Central memory CD4-positive, alpha-beta T cell (primary cell): ENCODE results near the gene GCN1.

ENCODE experiments used
- DNase-seq: peaks from one replicate; pipeline ENCODE4 v3.0.0; 2022

Gene GCN1

DNA sequence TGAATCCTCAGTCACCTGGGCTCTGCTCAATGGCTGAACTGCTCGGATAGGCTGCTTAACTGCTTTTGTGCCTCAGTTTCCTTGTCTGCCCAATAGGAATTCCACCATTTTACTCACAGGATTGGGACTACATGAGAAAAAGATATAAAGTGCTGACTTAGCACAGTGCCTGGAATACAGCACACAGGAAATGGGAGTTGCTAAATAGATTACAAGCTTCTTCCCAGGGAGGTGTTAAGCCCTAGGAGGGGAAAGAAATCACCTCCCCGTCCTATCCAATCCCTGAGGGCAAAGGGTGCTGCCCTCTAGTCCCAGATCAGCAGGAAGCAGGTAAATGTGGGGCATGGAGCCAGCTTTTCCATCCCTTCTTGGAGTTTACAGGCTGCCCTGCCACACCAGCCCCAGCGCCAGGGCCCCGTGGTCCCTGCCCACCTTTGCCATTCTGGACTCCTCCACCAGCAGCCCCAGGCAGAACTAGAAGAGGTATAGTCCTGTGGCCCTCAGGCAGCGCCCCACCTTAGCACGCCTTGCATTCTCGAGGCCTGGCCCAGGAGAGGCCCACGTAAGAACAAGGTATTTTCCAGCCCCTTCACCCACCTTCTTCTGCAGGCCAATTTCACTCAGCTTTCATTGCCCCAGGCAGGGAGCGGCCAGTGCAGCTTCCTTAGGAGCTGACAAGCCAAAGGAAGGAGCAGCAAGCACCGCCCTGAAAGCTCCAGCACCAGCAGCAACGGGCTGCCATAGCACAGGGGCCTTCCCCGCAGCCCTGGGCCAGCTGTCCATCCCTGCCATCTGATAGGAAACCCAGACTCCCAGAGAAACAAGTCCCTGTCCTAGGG is 35.2 kb upstream of the GCN1 start:
- no peak for DNase-seq

DNA sequence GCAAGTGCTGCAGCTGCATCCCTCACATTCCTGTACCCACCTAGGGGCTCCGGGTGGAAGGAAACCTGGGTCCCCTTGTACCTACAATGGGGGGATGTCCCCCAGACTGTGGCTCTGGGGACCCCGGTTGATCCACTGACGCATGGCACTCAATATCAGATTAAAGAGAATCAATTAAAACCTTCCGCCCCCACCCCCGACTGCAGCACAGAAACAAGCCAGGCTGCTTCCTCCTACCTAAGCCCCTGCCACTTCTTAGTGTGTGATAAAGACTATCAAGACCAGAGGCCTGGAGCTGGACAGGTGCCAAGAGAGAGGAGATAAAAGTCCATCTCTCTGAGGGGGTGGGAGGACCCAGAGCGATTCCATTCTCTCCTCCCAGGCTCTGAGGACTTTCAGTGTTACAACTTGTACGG is 34.6 kb upstream of the GCN1 start:
- no peak for DNase-seq

DNA sequence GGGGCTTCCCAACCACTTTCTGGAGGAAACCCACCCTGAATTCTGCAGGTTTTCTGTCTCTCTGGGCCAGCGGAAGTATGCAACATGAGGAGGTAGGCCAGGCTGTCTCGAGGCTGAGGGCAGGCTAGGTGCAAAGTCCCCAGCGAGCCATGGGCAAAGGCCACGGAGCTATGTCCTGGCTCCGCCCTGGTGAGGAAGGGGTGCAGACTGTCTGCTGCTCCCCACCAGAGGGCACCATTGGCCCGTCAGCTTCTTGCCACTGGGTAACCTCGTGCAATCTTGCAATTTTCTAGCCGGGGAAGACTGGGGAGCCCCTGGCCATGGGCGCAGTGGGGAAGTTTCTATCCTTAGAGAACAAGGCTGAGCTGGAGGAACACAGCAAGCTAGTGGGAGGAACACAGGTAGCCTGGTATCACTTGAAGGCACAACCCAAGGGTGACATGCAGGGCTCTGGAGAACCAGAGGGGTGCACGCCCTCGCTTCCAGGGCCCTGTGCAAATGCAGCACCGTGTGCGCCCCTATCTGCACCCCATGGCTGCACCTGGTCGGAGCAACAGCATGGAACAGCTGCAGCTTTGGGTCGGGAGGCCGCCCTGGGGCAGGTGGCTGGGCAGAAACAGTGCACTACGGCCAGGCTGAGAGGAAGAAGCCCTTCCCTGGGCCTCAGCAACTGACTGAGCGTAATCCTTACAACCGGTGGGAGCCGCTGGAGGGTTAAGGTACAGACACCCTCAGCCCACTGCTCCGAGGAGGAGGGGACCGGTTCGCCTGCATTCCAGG is 34.0 kb upstream of the GCN1 start:
- peak; percentile 82 for DNase-seq

DNA sequence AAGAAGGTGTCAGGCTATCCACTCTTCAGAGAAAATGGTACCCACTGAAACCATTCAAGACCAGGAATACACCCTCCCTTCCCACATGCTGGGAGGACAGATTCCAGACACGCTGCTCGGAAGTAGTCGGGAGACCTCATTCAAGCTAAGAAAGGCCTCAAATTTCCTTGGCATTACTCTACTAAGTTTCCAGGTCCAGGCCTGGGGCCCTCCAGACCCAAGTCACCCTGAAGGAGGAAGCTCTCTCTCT is 33.5 kb upstream of the GCN1 start:
- DNase-seq = no peak

DNA sequence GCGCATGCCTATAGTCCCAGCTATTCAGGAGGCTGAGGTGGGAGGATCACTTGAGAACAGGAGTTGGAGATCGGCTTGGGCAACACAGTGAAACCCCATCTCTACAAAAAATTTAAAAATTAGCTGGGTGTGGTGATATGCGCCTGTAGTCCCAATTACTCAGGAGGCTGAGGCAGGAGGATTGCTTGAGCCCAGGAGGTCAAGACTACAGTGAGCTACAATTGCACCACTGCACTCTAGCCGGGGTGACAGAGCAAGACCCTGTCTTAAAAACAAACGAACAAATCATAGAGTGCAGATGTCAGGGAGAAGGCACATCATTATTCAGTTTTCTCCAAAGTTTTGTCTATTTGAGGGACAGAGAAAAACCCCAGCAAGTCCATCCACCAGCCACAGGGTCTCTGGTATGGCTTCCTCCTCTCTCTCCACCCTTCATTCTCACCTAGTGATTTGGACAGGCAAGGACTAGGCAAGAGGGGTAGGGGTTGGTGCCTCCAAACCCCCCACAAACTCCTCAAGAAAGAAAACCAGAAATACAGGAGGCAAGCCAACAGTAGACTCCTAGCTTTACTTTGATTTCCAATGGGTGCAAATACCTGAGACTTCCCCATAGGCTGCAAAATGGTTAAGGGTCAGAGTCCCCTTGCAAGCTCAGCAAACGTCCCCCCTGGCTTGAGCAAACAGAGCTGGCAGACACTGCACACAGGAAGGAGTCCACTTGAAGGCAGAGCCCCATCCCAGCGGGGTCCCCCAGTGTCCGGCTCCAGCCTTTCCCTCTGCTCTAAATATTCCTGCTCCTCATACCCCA is 32.9 kb upstream of the GCN1 start:
- no peak for DNase-seq

DNA sequence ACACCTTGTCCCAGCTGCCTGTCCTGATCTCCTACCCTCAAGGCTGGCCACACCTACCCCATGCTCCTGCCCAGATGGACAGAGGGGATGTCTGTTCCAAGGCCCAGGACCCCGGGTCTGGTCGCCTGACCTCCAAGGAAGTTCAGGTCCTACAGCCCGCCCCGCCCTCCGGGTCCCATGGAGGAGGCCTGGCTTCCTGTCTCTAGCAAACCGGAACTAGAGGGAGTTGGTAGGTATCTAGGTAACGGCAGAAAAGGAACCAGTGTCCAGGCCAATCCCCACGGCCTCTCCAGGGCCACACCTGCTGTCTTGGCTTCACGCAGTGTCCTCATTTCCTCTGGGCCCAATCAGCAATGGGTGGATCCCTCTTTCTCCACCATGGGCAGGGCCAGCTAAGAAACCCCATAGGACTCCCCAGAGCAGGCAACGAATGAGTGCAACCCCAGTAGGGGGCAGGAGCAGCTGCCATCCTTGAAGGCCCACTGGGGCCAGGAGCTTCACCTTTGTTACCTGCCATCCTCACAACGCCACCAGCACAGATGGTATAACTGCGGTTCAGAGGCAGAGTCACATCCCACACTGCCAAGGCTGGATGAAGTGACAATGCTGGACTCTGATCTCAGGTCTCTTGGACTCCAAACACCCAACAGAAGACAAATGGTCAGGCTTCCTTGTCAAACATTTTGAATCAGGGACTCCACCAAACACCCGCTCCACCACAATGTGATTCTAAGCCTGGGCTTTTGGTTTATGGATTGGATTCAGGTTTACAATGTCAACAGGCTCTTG is 31.5 kb upstream of the GCN1 start:
- DNase-seq = no peak

DNA sequence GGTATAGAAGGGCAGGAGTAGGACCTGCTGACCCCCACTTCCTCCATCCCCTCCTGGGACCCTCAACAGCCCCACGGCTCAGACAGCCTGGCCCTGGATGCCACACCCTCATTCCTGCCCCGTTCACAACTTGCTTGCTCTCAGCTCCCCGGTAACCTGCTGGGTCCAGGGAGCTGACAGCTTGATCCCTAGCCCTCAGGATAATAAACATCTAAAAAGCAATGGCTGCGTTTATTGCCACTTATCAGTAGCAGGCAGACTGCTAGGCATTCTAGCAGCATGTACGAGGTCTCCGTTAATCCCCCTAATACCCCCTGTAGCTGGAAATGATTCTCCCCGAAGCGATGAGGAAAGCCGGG is 30.7 kb upstream of the GCN1 start:
- DNase-seq = no peak

DNA sequence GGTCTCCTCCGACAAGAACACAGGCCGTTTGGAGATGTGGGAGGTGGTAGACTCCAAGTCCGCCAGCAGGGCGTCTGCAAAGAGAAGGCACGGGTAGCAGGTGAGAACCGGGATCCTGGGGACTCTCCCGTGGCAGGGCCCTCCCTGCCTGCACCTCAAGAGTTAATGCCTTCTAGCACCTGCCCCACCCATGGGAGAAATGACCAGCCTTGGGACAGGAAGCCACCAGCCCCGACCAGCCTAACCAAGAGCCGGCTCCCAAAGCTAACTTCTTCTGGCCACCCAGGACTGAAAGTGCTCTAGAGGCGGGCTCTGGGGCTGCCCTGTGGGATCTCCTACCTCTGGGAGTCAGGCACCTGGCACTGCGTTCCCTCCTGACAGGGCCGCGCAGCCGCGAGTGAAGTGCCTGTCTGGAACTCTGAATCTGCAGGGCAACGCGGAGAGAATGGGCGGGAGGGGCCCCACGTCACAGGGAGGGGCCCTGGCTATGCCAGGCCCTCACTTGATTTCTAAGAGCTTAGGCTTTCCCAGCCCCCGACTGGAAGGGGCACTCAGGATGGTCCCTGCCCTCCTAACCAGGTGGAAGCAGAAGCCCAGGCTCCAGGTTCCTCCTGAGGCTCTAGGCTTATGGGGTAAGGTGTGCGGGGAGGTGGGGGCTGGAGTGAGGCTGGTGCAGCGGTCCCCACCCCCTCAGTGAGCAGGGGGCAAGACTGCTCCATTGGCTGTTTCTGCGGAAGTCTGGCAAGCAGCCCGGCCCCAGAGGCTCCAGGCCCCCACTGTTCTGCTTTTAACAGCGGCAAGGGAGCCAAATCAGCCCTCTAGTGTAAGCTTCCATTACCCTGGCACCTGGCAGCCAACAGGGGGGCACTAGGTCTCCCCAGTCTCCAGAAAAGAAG is 30.0 kb upstream of the GCN1 start:
- DNase-seq = no peak

DNA sequence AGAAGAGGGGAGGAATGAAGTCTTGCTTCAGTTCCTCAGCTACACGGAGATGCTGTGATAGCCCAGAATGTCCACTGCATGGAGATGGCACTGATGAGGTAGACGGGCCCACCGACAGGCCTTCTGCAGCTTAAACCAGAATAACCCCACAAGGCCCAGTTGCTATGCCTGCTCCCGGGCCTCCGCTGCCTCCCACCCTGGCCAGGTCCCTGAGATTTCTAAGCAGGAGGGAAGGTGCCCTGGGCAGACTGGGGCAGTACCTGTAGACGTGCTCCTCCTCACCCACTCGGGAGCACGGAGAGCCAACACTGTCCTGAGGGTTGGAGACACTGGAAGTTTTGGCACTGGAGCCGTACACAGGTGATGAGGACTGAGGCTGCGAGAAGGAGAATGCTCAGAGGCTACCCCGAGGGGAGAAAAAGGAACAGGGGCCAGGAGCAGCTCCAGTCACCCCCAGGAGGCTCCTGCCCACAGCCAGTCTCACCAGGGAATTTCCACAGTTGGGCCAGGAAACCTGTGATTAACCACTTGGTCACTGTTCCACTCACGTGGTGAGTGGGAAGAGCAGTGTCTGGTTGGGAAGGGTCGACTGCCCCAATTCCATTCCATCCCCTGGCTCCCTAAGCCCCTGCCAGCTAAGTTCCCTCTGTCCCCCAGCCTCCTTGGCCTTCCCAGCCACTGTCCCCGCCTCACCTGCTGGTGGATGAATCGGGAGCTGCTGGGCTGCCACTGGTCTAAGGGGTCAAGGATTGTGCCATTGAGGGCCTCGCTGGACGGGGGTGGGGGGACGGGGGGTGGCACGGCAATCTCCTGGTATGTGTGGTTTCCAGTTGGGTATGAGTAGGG is 29.2 kb upstream of the GCN1 start:
- DNase-seq = no peak

DNA sequence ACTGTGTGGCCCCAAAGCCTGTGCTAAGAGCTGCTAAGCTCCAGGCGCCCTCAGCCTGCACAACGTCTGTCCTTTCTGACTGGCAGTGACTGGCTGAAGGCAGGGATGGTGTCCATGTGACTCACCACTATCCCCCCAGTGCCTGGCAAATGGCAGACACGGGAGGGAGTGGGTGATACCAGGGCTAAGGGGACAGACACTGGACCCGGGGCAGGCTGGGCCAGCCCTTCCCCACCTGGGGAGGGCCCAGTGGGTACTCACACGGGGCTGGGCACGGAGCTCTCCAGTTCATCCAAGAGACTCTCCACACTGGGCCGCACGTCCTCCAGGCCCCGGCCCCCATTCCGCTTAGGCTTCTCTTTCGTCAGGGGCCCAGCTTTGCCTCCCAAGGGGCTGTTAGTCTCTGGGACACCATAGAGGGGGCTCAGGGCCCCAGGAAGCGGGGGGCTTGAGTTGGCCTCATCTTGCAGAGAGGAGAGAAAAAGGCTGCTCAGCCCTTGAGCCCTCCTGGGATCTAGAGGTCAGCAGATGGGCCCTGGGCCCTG is 27.8 kb upstream of the GCN1 start:
- DNase-seq = no peak

DNA sequence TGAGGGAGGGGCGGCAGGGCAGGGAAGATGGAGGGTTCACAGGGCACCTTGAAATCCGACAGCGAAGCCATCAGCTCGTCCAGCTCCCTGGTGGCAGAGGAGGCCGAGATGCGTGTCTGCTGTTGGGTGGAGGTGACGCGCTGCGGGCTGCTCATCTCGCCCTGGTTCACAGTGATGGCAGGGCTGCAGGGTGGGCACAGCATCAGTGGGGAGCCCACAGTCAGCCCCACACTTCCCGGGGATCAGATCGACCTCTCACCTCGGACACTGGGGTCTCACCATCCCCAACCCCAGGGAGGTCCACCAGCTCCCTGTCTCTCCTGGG is 27.0 kb upstream of the GCN1 start:
- DNase-seq = no peak

DNA sequence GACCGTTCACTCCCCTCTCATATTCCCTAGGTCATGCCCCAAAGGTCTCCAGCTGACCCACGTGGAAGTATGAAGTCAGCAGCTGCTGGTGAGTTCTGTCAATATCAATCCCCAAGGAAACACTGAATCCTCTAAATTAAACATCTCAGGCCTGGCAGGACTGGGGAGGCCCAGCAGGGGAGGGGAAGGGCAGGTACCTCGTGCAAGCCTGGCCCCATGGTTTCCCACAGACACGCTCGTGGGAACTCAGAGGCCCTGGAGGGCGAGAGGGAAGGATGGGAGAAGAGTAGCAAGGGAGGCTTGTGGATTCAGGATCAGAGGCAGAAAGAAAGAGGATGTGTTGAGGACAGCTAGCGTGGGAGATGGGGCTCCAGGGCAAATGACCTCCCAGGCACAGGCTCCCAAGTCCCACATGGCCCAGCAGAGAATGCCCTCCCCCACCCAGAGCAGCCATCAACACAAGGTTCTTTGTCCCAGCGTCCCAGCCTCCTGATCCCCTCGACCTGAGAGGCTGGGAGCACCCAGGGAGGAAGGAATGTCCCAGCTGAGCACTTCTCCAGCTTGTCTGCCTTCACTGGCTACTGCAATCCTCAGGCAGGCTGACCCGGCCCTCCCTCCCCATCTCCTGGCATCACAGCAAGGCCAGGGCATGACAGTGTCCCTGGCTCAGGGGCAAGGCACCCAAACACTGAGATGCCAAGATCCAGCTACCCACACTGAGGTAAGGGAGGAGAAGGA is 26.5 kb upstream of the GCN1 start:
- DNase-seq = no peak

DNA sequence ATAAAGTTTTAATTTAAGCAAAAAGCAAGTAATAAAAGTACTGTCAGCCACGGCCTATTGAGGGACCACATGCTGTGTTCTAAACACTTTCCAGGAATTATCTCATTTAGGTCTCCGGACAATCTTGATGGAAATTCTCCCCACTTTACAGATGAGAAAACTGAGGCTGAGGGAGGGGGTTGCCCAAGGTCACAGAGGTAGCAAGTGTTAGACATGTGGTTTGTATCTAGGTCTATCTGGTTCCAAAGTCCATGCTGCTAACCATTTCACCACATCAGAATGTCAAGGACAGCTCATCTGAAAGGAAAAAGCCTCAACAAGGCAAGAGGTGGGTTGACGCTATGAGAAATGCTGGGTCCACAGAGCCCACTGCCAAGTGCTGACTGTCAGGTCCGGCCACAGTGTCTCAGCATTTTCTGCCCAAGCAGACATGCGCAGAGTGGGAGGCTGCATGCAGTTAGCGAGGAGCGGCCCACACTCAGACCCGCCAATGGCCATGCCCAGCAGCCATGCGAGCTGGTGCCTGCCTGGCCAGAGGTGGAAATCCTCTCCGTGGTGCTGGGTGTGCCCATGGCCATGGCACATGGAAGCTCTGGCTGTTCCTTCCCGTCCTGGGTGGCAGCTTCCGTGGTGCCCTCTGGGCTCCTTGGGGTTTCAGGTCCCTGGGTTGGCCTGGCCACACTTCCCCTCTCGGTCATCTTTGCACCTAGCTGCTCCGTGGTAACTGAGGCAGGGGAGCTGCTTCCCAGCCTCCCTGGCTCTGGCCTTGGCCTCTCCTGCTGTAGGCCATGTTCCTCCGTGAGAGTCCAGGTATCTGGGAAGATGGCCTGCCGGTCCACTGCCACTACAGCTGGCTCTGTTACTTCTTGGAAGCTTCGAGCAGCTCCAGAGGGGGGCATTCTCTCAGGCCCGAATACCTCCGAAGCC is 24.4 kb upstream of the GCN1 start:
- DNase-seq = no peak

DNA sequence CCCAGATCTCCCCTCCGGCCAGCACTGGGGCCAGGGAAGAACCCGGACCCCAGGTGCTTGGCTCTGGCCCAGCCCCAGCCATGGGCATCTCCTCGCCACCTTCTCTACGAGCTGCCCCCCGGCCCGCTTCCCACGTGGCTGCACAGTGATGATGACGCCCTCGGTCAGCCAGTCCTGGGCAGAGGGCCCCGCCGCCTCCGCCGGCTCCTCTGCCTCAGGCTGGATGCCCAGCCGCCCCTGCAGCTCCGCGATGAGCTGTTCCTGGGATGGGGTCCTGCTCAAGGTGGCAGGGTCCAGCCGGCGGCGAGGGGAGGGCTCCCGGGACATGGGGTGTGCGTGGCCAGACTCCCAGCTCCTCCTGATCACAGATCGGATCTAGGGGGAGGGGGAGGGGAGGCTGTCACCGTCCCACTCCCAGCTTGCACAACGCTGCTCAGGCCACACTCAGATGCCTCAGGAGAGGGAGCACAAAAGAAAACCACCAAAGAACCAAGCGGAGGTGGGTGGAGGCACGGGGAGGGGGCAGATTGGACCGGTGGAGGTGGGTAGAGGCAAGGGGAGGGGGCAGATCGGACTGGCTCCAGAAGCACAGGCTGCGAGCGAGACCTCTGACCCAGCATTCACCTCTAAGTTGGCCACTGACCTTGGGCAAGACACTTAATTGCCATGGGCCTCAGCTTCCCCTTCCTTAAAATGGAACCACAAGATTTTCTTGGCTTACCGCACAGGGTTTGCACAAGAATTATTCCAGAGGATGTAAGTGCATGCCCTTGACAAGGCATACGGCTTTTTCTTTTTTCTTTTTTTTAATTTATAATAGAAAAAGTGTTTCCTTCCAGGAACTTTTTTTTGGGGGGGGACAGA is 22.5 kb upstream of the GCN1 start:
- DNase-seq = no peak

DNA sequence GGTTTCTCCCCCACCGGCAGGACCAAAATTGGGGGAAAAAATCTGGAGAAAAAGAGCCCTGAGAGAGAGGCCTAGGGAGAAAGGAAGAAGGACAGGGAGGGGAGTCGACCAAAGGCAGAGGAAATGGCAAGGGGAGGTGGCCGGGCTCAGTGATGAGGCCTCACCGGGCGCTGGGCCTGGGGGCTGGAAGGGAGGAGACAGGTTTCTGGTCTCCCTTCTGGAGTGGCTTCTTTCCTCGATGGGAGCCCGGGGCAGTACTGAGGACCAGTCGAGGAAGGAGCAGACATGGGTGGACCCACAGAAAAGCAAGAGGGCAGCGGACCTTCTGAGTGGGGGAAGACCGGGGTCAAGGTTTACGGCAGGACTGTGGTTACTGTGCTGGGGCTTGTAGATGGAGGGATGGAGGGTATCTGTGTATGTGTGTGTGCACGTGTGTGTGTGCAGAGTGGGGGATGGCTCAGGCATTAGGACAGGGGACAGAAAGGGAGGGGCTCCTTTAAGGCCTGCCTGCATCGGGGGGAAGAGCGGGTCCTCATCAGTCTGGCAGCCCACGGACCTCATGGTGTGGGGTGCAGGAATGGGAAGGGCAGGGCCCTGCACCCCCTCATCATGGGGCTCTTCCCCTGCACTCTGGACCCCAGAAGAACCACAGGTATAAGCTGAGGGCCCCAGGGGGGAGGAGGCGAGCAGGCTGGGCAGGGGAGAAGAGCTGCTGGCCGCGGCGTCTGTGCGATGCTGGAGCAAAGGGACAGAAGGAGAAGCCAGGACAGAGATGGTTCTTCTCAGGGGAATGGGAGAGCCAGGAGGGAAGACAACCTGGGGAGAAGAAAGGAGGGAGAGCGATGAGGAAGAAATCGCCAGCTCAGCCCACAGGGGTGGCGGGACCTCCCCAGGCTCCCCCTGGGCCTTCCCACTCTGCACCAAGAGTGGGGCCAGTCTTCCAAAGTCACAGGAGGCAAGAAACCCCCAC is 21.5 kb upstream of the GCN1 start:
- no peak for DNase-seq

DNA sequence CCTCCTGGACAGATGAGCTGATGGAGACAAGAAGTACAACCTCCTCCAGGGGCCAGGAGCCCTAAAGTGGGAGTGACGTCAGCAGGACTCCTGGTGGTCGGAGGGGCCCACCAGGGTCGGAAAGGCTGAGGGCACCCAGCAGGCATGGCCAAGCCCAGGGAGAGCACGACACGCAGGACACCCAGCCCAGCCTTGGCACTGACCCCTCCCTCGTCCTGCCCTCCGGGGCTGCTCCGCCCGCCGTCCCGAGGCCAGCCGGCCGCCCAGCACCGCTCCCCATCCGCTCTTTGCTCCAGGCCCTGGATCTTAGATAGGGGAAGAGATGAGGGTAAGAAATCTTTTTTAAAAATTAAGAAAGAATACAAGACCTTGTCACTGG is 20.8 kb upstream of the GCN1 start:
- no peak for DNase-seq
